Measurements from ENCODE around the gene ARHGEF40. TPM values are rescaled to one million over a fixed set of nuclear protein-coding genes. Genes with fewer than 3 reads are reported as not detected.

Gene ARHGEF40
- polyA plus RNA-seq (2011; rRNA removed) (7.8 and 12.9 TPM in 2 replicates), polyA plus RNA-seq (2017; fragmentation: RNase III; extraction: RNeasy Plus Mini Kit Qiagen cat#74134 plus additional on column Dnase treatment) (7.9 to 9.9 TPM (median 9.6 TPM) in 3 replicates), polyA minus RNA-seq (2011; rRNA and poly(A)+ RNA removed) (17.8 and 19.7 TPM in 2 replicates)
- polyA plus RNA-seq (2012; cell fraction: cytosol; rRNA removed), result 11.9 and 15.3 TPM in 2 replicates
- 33.3 and 42.3 TPM in 2 replicates for polyA plus RNA-seq (2012; cell fraction: nucleus; rRNA removed)

GRCh38 chr14:21070083-21070609 is at the start of gene ARHGEF40:
Gene ARHGEF40, plus strand, starts transcription at chr14:21070304. Its CDS starts 93 bp downstream, at chr14:21070397.
- peak; percentile 53 to 57 for ATAC-seq
- FAIRE-seq, result no peak
- ChIA-PET CTCF (interaction anchor here (1.0 to 15.5 kb wide), 11 partner anchors 12 to 56 kb away, joined by 3 to 369 read pairs (median 8); partner anchors contain the start of genes TMEM253 and ZNF219), POLR2A (interaction anchor here (0.9 to 2.2 kb wide), 7 partner anchors 17 to 99 kb away, joined by 3 to 10 read pairs (median 6); no protein-coding TSS in a partner anchor)
- no peak for TF ChIP-seq RAD21 (conservative IDR thresholded peaks at IDR 0.05 in 1 of 2, IDR thresholded peaks at IDR 0.05 in 1 of 2)
- peak in 1 of 2 experiments; percentile 36; a peak in 1 of 5 replicates for TF ChIP-seq JUN (IDR thresholded peaks at IDR 0.05)
- TF ChIP-seq, protein P1, sequence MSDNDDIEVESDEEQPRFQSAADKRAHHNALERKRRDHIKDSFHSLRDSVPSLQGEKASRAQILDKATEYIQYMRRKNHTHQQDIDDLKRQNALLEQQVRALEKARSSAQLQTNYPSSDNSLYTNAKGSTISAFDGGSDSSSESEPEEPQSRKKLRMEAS (IDR thresholded peaks at IDR 0.05), result 0 out of 2 replicates have a peak, but pooled peaks have one; percentile 28
- TF ChIP-seq KDM5A (IDR thresholded peaks at IDR 0.05), result no peak
- under 1% methylated on average over 12 of the region's 63 CpGs for WGBS (ENCODE audit: missing lambda C conversion rate)
- Histone ChIP-seq H3K27ac (peak within 1 kb of the TSS; percentile 83 to 95), H3K4me2 (peak within 1 kb of the TSS; percentile 99), H3K9me3 (no peaks in the 10 kb centered on the region), H3K4me3 (peak within 1 kb of the TSS; percentile 79), H3K4me1 (peaks cover 23% of the 10 kb centered on the region)
- DNase-seq (ENCODE audit: low read depth in 1 of 2, low spot score in 1 of 2), result peak in 1 of 2 experiments; percentile 40

DNA sequence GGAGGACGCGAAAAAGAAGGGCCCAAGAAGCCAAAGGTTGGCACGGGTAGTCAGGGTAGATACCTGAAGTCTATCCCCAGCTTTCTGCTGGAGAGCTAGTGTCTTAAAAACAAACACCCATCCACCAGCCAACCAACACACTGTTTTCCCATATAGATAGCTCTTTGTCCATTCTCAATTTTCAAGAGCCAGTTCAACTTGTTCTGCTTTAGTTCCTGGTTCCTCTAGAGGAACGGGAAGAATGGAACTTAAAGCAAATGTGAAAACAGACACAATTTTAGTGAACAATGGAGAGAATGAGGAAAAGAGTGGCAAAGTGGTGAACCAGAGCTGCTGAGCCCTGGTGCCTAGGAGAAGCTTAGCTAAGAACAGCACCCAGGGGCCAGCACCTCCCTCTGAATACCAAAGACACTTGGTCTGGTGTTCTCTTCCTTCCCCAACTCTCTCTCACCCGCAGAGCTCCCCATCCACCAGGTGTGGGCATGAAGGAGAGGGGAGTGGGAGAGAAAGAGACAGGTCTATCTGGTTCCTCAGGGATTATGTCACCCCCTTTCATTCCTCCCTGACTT is 49.0 kb upstream of the ARHGEF40 start:
- H3K4me3 ChIP-seq, result no peak overlapping the region
- DNase-seq (ENCODE audit: low read depth in 1 of 2, low spot score in 1 of 2) (no peak), FAIRE-seq (no peak), ATAC-seq (no peak)
- WGBS (ENCODE audit: missing lambda C conversion rate), result 89% methylated on average over 5 of the region's 5 CpGs
- ChIA-PET CTCF (interaction anchor here (1.0 to 16.3 kb wide), 9 partner anchors 11 to 330 kb away, joined by 3 to 323 read pairs (median 185); partner anchors contain the start of genes RNASE13, RNASE7, SLC39A2 and TMEM253), POLR2A (interaction anchor here (1.1 kb wide), 1 partner anchor 83 kb away, joined by 4 read pairs; no protein-coding TSS in a partner anchor)
- H3K27ac ChIP-seq, result no peak overlapping the region
- TF ChIP-seq MAFK (IDR thresholded peaks at IDR 0.05; ENCODE audit: partially characterized antibody) (no peak), SMC3 (IDR thresholded peaks at IDR 0.05) (no peak), KDM1A (IDR thresholded peaks at IDR 0.05; ENCODE audit: low read depth) (no peak), PBX3 (IDR thresholded peaks at IDR 0.05) (no peak), CHD4 (IDR thresholded peaks at IDR 0.05; ENCODE audit: borderline replicate concordance) (no peak), MYC (IDR thresholded peaks at IDR 0.05; ENCODE audit: borderline replicate concordance, low read length) (no peak), CBX2 (IDR thresholded peaks at IDR 0.05; ENCODE audit: borderline replicate concordance, low read depth) (no peak)
- no peak overlapping the region for H3K4me2 ChIP-seq
- no peaks in the 10 kb centered on the region for H3K9me3 ChIP-seq
- H3K4me1 ChIP-seq, result 0 out of 3 replicates have a peak, but pooled peaks cover 3% of the 10 kb centered on the region

DNA sequence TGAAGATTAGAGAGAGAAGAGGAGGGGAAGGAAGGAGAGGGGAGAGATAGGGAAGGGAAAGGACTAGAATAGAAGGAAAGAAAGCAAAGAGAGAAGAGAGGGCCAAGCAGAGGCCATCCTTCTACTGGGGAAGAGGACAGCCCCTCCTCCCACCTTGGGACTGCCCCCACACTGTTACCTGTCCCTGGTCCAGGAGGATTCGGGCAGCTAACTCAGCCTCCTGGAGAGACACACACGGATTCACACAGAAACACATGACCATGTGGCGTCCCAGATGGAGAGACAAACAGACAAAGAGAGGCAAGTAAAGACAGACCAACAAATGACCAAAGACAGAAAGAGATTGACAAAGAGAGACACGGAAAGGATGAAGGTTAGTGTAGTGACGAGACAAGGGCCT is 47.4 kb upstream of the ARHGEF40 start:
- Histone ChIP-seq H3K4me3 (no peak overlapping the region), H3K4me2 (no peak overlapping the region), H3K4me1 (0 out of 3 replicates have a peak, but pooled peaks cover 3% of the 10 kb centered on the region), H3K9me3 (no peaks in the 10 kb centered on the region), H3K27ac (no peak overlapping the region)
- TF ChIP-seq CHD2 (IDR thresholded peaks at IDR 0.05; ENCODE audit: low read length, partially characterized antibody) (no peak), HDAC2 (IDR thresholded peaks at IDR 0.05) (no peak), TFCP2L1 (CRISPR knock-in tag; IDR thresholded peaks at IDR 0.05) (no peak), POLR2A (IDR thresholded peaks at IDR 0.05; ENCODE audit: low read length) (no peak), MAZ (IDR thresholded peaks at IDR 0.05; ENCODE audit: borderline replicate concordance, low read depth, low read length) (no peak), ZNF302 (CRISPR knock-in tag; IDR thresholded peaks at IDR 0.05) (no peak), KDM1A (IDR thresholded peaks at IDR 0.05; ENCODE audit: low read depth) (no peak), GATA3 (IDR thresholded peaks at IDR 0.05; ENCODE audit: borderline replicate concordance) (no peak), USF2 (IDR thresholded peaks at IDR 0.05) (no peak), HOXA7 (CRISPR knock-in tag; IDR thresholded peaks at IDR 0.05) (no peak), MYC (IDR thresholded peaks at IDR 0.05; ENCODE audit: borderline replicate concordance, low read length) (no peak), FOSL2 (IDR thresholded peaks at IDR 0.05) (no peak), FOSL2 (CRISPR knock-in tag; IDR thresholded peaks at IDR 0.05) (no peak), MAFK (IDR thresholded peaks at IDR 0.05; ENCODE audit: partially characterized antibody) (no peak), HOXB13 (CRISPR knock-in tag; IDR thresholded peaks at IDR 0.05; ENCODE audit: low read depth) (no peak), RARB (CRISPR knock-in tag; IDR thresholded peaks at IDR 0.05) (no peak), ZFP36 (IDR thresholded peaks at IDR 0.05; ENCODE audit: borderline replicate concordance, partially characterized antibody) (no peak), FOSB (CRISPR knock-in tag; IDR thresholded peaks at IDR 0.05) (no peak), JUN (IDR thresholded peaks at IDR 0.05) (no peak), SMC3 (IDR thresholded peaks at IDR 0.05) (no peak)
- POLR2A ChIA-PET, result no interaction called here
- CTCF ChIA-PET, result interaction anchor here (1.2 to 16.3 kb wide), 6 partner anchors 8 to 331 kb away, joined by 3 to 323 read pairs (median 103); partner anchors contain the start of genes RNASE7, SLC39A2 and TMEM253
- DNase-seq (ENCODE audit: low read depth in 1 of 2, low spot score in 1 of 2), result no peak
- 77% methylated on average over 5 of the region's 5 CpGs for WGBS (ENCODE audit: missing lambda C conversion rate)
- ATAC-seq, result no peak
- FAIRE-seq, result no peak

All from A549 (cell line).